ENCODE measurements around the gene OGFR. TPM values are rescaled to one million over a fixed set of nuclear protein-coding genes. Genes with fewer than 3 reads are reported as not detected.
A peak's percentile ranks its signal among the peaks of the same experiment; 100 is the strongest.

The OGFR gene
- total and polyA plus RNA-seq, 2 donors = 18.7 to 47.2 TPM

DNA sequence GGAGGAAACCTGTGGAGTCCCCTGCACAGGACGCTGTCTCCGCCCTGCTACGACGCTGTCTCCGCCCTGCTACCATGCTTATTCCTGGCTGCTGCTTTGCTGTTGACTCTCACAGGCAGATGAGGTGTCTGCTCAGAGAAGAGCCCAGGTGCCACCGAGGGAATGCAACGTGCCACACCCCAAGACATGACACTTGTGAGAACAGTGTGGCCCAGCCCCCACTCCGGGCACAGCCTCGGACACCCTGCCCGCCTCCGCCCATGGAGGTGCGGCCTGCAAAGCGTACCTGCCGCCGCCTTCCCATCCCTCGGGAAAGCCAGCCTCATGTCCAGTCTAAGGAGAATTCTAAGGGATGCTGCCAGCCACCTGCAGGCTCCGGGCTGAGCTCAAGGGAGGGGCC is 23.9 kb upstream of the OGFR start:
- H3K4me3 ChIP-seq (ENCODE audit: low read depth, low read length) = no peak overlapping the region
- H3K4me1 ChIP-seq (ENCODE audit: insufficient read depth) = no peaks in the 10 kb centered on the region
- DNase-seq (ENCODE audit: extremely low spot score) = no peak
- no peak overlapping the region for H3K27ac ChIP-seq (ENCODE audit: low read depth)
- H3K36me3 ChIP-seq (ENCODE audit: insufficient read depth) = no peaks in the 10 kb centered on the region
- 85% methylated on average over 17 of the region's 17 CpGs for whole genome bisulfite sequencing

DNA sequence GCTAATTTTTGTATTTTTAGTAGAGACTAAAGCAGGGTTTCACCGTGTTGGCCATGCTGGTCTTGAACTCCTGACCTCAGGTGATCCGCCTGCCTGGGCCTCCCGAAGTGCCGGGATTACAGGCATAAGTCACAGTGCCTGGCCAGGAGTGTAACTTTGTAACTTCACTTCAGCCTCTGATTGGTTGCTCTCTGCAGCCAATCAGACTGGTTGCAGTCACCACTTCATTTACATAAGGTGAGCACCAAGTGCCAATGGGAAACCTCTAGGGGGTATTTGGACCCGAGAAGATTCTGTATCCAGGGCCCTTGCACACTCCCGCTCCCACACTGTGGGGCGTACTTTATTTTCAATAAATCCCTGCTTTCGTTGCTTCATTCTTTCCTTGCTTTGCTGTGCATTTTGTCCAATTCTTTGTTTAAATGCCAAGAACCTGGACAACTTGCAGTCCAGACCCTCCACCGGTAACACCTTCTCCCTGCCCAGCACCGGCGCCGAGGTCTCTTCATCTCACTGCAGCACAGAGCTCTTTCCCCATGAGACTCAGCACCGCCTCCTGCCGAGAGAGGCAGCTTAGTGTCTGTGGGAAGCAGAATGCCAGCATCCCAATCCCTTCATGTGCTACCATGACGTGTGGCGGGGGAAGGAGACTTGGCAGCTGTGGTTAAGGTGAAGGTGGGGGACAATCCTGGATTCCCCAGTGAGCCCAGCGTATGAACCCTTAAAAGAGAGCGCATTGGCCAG is 22.3 kb upstream of the OGFR start:
- no peak overlapping the region for H3K4me3 ChIP-seq (ENCODE audit: low read depth, low read length)
- DNase-seq (ENCODE audit: extremely low spot score) = no peak
- no peak overlapping the region for H3K27ac ChIP-seq (ENCODE audit: low read depth)
- 81% methylated on average over 18 of the region's 18 CpGs for WGBS
- no peaks in the 10 kb centered on the region for H3K4me1 ChIP-seq (ENCODE audit: insufficient read depth)
- H3K36me3 ChIP-seq (ENCODE audit: insufficient read depth) = no peaks in the 10 kb centered on the region

DNA sequence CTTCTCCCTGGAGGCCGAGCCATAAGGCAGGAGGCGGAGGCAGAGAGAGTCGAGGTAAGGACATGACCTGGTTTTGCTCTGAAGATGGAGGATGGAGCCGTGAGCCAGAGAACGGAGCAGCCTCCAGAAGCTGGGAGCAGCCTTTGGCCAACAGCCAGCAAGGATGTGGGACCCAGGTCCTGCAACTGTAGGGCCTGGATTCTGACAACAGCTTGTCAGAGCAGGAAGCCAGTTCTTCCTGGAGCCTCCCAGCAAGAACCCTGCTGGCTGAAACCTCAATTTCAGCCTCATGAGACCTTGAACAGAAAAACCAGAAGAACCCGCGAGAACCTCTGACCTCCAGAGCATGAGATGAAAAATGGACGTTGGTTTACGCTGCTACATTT is 21.7 kb upstream of the OGFR start:
- H3K4me3 ChIP-seq (ENCODE audit: low read depth, low read length) = no peak overlapping the region
- no peaks in the 10 kb centered on the region for H3K4me1 ChIP-seq (ENCODE audit: insufficient read depth)
- 50% methylated on average over 9 of the region's 9 CpGs for WGBS
- H3K36me3 ChIP-seq (ENCODE audit: insufficient read depth) = no peaks in the 10 kb centered on the region
- no peak for DNase-seq (ENCODE audit: extremely low spot score)
- H3K27ac ChIP-seq (ENCODE audit: low read depth) = no peak overlapping the region

DNA sequence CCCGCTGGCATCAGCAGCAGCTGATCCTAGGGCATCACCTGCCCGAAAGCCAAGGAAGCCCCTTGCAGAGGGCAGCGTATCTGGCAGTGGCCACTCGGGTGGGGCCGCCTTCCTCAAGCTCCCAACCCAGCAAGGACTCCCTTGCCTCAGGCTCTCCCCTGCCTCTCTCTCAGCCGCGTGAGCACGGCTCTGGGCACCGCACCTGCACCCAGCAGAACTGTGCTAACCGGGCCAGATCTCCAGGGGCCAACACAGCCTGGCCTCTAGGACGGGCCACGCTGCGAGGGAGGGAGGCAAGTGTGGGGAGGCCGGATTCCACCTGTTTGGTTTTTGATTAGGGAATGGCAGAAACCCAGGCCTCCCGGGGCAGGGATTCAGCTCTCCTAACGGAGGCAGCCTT is 20.1 kb upstream of the OGFR start:
- Histone ChIP-seq H3K4me1 (ENCODE audit: insufficient read depth) (no peaks in the 10 kb centered on the region), H3K36me3 (ENCODE audit: insufficient read depth) (no peaks in the 10 kb centered on the region), H3K4me3 (ENCODE audit: low read depth, low read length) (no peak overlapping the region), H3K27ac (ENCODE audit: low read depth) (no peak overlapping the region)
- WGBS = 89% methylated on average over 16 of the region's 16 CpGs
- DNase-seq (ENCODE audit: extremely low spot score) = no peak

- no peak overlapping the region for H3K4me3 ChIP-seq (ENCODE audit: low read depth, low read length)
- WGBS = 56% methylated on average over 11 of the region's 11 CpGs
- no peak for DNase-seq (ENCODE audit: extremely low spot score)
- H3K27ac ChIP-seq (ENCODE audit: low read depth) = no peak overlapping the region
- H3K4me1 ChIP-seq (ENCODE audit: insufficient read depth) = no peaks in the 10 kb centered on the region
- H3K36me3 ChIP-seq (ENCODE audit: insufficient read depth) = no peaks in the 10 kb centered on the region
These were observed 19.2 kb upstream of the OGFR start for GRCh38 chr20:62785393-62785792.

DNA sequence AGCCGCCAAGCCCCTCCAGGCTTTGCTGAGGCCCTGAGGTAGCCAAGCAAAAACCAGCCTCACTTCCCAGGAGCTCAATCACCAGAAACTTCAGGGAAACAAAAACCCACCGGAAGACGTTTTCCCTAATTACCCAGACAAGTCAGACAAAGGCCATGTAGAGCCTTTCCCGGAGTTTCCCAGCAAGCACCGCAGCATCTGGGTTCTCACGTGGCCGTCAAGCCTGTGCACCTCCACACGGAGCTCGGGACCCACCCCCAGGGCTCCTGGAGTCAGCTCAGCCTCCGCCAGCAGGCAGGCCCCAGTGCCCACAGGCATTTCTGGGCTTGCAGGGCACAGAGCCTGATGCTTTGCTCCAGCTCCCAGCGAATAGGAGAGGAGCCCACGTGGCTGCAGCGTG is 18.5 kb upstream of the OGFR start:
- H3K27ac ChIP-seq (ENCODE audit: low read depth) = no peak overlapping the region
- H3K36me3 ChIP-seq (ENCODE audit: insufficient read depth) = no peaks in the 10 kb centered on the region
- DNase-seq (ENCODE audit: extremely low spot score) = no peak
- no peak overlapping the region for H3K4me3 ChIP-seq (ENCODE audit: low read depth, low read length)
- H3K4me1 ChIP-seq (ENCODE audit: insufficient read depth) = no peaks in the 10 kb centered on the region
- whole genome bisulfite sequencing = 79% methylated on average over 13 of the region's 13 CpGs

DNA sequence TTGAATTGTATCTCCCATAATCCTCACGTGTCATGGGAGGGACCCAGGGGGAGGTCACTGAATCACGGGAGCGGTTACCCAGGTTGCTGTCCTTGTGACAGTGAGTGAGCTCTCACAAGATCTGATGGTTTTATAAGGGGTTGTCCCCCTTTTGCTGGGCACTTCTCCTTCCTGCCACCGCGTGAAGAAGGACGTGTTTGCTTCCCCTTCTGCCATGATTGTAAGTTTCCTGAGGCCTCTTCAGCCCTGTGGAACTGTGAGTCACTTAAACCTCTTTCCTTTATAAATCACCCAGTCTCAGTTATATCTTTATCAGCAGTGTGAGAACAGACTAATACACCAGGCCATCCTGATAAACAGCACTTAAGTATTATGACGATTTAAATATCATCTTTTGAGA is 17.3 kb upstream of the OGFR start:
- DNase-seq (ENCODE audit: extremely low spot score) = no peak
- no peak overlapping the region for H3K27ac ChIP-seq (ENCODE audit: low read depth)
- H3K36me3 ChIP-seq (ENCODE audit: insufficient read depth) = no peaks in the 10 kb centered on the region
- no peak overlapping the region for H3K4me3 ChIP-seq (ENCODE audit: low read depth, low read length)
- H3K4me1 ChIP-seq (ENCODE audit: insufficient read depth) = no peaks in the 10 kb centered on the region
- 80% methylated on average over 7 of the region's 7 CpGs for WGBS

DNA sequence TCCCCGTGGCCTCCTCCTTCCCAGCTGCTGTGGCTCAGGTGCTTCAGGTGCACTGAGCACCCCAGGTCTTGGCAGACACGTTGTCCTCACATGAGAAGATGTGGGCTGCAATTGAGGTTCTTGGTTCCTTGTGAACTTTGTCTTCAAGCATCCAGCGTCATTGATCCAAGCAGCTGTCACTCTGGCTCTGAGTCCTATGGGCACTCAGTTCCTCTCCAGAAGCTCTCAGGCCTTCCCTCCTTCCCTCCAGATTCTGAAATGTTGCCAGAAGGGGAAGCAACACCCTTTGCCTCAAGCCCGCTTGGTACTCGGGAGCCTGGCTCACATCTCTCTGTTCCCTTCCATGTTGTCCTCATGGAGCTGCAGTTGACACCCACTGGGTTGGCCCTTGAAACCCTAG is 16.8 kb upstream of the OGFR start:
- no peak for DNase-seq (ENCODE audit: extremely low spot score)

GRCh38 chr20:62788607-62789006 is 16.0 kb upstream of the OGFR start:
- H3K27ac ChIP-seq (ENCODE audit: low read depth) = no peak overlapping the region
- 86% methylated on average over 15 of the region's 15 CpGs for WGBS

More for the DNA sequence above, 16.8 kb upstream of the OGFR start:
- Histone ChIP-seq H3K36me3 (ENCODE audit: insufficient read depth) (no peaks in the 10 kb centered on the region), H3K4me3 (ENCODE audit: low read depth, low read length) (no peak overlapping the region), H3K27ac (ENCODE audit: low read depth) (no peak overlapping the region), H3K4me1 (ENCODE audit: insufficient read depth) (no peaks in the 10 kb centered on the region)
- 83% methylated on average over 5 of the region's 5 CpGs for WGBS

GRCh38 chr20:62790075-62790474 is 14.6 kb upstream of the OGFR start:
- DNase-seq (ENCODE audit: extremely low spot score) = no peak
- Histone ChIP-seq H3K36me3 (ENCODE audit: insufficient read depth) (no peaks in the 10 kb centered on the region), H3K4me3 (ENCODE audit: low read depth, low read length) (no peak overlapping the region), H3K4me1 (ENCODE audit: insufficient read depth) (no peaks in the 10 kb centered on the region), H3K27ac (ENCODE audit: low read depth) (no peak overlapping the region)
- 89% methylated on average over 12 of the region's 12 CpGs for WGBS

More at GRCh38 chr20:62788607-62789006, 16.0 kb upstream of the OGFR start:
- no peak for DNase-seq (ENCODE audit: extremely low spot score)
- H3K4me3 ChIP-seq (ENCODE audit: low read depth, low read length) = no peak overlapping the region
- H3K4me1 ChIP-seq (ENCODE audit: insufficient read depth) = no peaks in the 10 kb centered on the region
- H3K36me3 ChIP-seq (ENCODE audit: insufficient read depth) = no peaks in the 10 kb centered on the region

DNA sequence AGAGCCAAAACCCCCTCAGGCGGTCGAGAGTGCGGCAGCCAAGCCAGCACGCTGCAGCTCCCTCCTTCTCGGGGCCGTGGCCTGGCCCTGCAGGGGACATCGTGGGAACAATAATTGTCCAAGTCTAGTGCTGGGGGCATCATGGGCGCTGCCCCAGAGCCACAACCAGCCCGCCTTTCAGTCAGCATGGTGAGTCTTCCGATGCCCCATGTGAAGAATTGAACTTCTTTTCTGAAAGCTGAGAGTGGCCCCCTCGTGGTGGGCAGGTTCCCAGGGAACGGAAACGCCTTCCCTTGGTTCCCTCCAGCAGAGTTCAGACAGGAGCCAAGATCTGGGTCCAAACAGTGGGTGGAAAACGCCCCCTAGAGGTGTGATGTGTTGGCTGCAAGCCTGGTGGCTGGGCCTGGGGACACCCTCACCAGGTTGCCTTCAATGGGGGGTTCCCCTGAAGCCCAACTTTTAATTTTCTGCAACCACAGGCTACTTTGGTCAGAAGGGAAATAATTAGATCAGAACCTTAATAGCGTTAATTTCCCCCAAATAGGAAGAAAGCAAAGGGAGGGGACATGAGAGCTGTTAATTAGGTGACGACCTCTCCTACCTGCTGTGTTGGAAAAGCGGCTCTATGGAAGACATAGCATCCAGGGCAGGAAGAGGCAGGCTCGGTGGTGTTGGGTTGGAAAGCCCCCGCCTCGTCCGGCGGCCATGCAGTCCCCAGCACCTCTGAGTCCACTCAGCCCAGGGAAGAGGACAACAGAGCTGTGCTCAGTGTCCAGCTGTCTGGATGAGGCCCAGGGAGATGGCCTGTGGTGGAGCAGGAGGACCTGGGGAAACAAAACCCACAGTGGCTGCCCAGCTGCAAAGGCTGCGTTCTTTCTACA is 13.1 kb upstream of the OGFR start:
- Histone ChIP-seq H3K4me3 (ENCODE audit: low read depth, low read length) (no peak overlapping the region), H3K4me1 (ENCODE audit: insufficient read depth) (no peaks in the 10 kb centered on the region), H3K36me3 (ENCODE audit: insufficient read depth) (no peaks in the 10 kb centered on the region), H3K27ac (ENCODE audit: low read depth) (no peak overlapping the region)
- WGBS = 32% methylated on average over 23 of the region's 23 CpGs
- peak; percentile 70 for DNase-seq (ENCODE audit: extremely low spot score)

DNA sequence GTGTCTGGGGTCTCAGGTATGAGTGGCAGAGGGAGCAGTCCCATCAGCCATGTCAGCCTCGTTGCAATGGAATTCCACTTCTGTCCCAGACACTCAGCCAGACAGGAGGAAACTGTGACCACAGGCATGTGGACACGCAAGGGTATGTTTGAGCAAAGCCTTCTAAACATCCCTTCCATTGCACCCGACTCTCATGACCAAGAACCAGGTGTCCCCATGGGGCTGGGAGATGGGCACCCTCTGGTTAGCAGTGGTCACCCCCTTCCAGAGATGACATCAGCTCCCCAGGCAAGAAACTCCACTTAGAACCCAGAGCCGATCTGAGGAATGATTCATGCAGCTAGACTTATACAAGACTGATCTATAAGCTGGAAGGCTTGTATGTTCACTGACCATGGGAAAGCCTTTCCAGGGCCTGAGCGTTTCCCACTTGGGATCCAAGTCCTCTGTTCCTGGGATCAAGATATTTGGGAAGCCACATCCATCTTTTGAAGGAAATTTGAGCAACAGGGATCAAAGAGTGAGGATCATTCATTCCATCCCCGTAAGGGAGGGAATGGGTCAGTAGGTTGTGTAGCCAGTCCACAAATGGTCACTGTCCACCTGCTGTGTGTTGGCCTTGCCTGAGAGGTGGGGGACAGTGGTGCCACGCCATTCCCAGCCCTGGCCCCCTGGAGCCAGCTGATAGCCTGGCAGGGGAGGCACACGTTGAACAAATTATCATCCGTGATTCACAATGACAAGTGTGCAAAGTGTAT is 12.3 kb upstream of the OGFR start:
- WGBS = 81% methylated on average over 9 of the region's 9 CpGs
- H3K27ac ChIP-seq (ENCODE audit: low read depth) = no peak overlapping the region

GRCh38 chr20:62792940-62793756 is 11.5 kb upstream of the OGFR start:
- H3K27ac ChIP-seq (ENCODE audit: low read depth) = peak overlapping the region; percentile 38
- no peak overlapping the region for H3K4me3 ChIP-seq (ENCODE audit: low read depth, low read length)
- DNase-seq (ENCODE audit: extremely low spot score) = no peak
- H3K4me1 ChIP-seq (ENCODE audit: insufficient read depth) = no peaks in the 10 kb centered on the region
- 88% methylated on average over 22 of the region's 22 CpGs for WGBS
- H3K36me3 ChIP-seq (ENCODE audit: insufficient read depth) = no peaks in the 10 kb centered on the region

More for the DNA sequence above, 12.3 kb upstream of the OGFR start:
- DNase-seq (ENCODE audit: extremely low spot score) = no peak
- Histone ChIP-seq H3K4me3 (ENCODE audit: low read depth, low read length) (no peak overlapping the region), H3K4me1 (ENCODE audit: insufficient read depth) (no peaks in the 10 kb centered on the region), H3K36me3 (ENCODE audit: insufficient read depth) (no peaks in the 10 kb centered on the region)
